Activated CD4-positive, CD25-positive, alpha-beta regulatory T cell treated with anti-CD3 and anti-CD28 coated beads, Interleukin-2, amount 50 U/mL, for 16 hours (primary cell): ENCODE measurements around the gene ASCC3.
"Not testable (repeated sequence)": the region's sequence is repeated elsewhere in the genome, so short reads cannot be mapped to it uniquely, and the experiment has no call there.

Source experiments
- DNase-seq: peaks from one replicate; pipeline ENCODE4 v3.0.0-alpha.2; 2020; ENCODE audit warnings: low read depth, low spot score

ASCC3 gene

DNA sequence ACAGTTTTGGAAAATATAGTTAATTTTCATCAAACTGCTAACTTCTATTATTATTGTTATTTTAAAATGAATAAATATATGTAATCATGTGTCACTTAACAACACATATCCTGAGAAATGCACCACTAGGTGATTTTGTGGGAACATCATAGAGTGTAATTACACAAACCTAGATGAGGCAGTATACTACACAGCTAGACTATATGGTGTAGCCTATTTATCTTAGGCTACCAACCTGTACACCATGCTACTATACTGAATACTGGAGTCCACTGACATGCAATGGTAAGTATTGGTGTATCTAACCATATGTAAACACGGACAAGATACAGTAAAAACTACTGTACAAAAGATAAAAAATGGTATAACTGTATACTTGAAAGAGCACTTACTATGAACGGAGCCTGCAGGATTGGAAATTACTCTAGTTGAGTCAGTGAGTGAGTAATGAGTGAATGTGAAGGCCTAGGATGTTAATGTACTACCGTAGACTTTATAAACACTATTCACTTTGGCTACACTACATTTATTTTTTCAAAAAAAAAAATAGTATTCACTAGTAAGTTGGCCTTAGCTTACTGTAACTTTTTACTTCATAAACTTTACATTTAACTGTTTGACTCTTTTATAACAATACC lies 72.4 kb downstream of the ASCC3 start:
- DNase-seq, result no peak

- DNase-seq, result no peak
Measured at GRCh38 chr6:100806296-100806695, 74.8 kb downstream of the ASCC3 start.

DNA sequence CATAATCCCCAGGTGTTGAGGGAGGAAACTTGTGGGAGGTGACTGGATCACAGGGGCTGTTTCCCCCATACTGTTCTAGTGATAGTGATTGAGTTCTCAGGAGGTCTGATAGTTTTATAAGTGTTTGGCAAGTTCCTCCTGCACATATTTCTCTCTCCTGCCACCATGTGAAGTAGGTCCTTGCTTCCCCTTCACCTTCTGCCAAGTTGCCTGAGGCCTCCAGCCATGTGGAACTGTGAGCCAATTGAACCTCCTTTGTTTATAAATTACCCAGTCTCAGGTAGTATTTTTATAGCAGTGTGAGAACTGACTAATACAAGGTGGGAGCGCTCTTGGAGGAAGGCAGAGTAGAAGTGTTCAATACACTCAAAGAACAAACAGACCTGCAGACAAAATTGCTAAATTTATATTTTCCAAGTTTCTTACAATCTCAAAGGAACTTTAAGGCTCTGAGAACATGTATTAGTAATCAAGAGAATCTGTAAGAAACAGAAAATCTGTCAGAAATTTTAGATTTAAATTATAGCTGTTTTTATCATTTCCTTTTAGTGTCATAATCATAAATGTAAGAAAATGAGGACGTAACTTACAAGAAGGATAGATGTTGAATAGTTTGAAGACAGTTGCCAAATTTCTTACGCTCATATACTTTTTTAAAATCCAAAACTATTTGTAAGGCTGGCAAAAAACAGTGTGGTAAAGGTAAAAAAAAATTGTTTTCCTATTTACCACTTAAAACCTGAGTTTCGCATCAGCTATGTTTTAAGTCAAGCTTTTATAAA lies 77.7 kb downstream of the ASCC3 start:
- no peak for DNase-seq

DNA sequence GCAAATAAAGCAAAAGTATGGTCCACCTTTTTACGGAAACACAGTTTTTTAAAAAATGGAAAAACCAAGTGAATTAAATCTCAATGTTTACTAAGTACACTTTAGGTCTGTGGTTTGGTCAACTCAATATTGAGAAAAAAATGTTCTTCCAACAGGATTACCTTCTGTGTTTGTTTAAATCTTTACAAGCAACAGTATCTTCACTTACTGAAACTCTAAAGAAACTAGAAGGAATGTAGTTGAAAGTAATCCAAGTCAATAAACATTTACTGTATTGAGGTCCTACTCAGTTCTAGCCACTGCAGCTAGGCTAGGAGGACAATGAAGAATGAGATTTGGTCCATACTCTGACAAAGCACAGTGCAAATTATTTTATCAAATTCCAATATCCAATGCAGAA lies 80.1 kb downstream of the ASCC3 start:
- no peak for DNase-seq

DNA sequence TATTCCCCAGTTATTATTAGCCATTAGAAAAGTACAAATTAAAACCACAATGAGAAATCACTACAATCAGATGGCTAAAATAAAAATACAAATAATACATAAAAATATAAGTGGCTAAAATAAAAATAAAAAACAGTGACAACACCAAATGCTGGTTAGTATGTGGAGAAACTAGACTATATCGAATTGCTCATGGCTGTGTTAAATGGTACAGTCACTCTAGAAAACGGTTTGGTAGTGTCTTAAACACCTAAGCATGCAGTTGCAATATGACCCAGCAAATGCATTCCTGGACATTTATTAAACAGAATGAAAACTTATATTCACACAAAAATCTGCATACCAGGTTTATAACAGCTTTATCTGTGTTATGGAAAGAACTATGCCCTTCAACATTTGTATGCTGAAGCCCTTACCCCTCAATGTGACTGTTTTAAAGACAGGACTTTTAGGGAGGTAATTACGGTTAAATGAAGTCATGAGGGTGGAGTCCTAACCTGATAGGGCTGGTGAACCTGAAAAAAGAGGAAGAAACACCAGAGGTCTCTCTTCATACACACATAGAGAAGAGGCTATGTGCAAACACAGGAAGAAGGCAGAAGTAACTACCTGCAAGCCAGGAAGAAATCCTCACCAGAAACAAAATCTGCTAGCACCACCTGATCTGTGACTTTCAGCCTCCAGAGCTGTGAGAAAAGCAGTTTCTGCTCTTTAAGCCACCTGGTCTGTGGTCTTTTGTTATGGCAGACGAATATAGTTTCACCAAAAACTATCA lies 84.9 kb downstream of the ASCC3 start:
- no peak for DNase-seq

GRCh38 chr6:100790084-100790483 lies 91.0 kb downstream of the ASCC3 start:
- DNase-seq, result no peak

- no peak for DNase-seq
Measured at GRCh38 chr6:100785982-100786381, 95.1 kb downstream of the ASCC3 start.

DNA sequence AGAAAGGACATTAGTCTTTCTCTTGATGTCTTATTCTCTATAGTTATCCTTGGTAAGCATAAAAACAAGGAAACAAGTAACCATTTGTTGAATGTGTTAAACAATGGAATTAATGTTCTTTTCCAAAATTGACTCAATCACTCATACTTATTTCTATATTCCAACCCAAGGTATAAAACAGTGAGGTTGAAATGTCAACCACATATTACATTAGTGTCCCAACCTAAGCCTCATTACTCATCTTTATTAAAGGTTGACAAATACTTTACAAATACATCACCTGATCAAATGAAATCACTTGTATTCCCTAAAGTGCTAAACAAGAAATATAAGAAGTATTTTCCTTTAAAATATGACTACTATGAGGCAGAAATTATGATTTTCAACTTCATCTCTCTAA lies 100.5 kb downstream of the ASCC3 start:
- no peak for DNase-seq

DNA sequence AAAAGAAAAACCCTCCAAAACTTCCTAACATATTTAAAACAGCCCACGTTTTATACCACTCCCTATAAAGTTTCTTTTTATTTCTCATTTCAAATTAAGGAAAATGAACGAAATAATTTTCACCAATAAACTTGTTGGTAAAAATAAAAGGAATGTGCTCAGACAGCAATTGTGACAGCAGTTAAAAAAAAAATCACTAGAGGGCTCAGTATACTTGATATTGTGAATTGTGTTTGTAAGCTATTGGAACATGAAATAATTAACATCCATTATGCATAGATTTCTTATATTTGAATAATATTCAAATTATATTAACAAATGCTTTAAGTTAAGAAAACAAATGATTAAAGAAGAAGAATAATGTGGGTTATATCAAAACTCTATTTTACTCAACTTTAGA lies 105.5 kb downstream of the ASCC3 start:
- no peak for DNase-seq

GRCh38 chr6:100774681-100775080 lies 106.4 kb downstream of the ASCC3 start:
- DNase-seq, result no peak

DNA sequence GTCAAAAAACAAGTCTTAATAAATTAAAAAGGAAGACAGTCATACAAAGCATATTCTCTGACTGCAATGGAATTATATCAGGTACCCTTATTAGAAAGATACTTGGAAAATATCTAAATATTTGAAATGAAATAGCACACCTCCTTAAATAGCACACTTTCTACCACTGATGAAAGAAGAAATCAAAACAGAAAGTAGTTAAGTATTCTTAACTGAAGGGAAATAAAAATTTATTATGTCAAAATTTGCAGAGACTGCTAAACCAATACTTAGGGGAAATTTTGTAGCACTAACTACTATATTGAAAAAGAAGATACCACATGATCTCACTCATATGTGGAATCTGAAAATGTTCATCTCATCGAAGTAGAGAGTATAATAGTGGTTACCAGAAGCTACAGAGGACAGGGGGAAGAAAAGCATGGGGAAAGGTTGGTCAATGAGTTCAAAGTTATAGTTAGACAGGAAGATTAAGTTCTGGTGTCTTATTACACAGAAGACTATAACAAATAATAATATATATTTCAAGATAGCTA lies 112.2 kb downstream of the ASCC3 start:
- no peak for DNase-seq

- DNase-seq, result no peak
Measured at GRCh38 chr6:100763617-100764241, 117.4 kb downstream of the ASCC3 start.

DNA sequence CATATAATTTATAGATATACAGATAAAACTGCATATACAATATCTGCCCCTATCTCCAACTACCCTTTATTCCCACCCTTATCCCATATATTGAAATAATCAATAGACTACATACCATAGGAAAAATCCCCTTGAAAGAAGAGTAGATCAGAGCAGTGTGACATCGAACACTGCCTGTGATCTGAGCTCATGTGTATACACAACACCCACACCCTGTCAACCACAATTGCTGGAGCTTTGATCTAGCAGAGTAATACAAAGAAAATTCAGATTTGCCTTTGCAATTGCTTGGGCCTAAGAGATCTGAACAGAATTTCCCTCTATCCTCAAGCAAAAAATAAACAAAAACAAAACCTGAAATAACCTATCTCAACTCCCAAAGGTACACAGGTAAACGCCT lies 119.3 kb downstream of the ASCC3 start:
- no peak for DNase-seq

DNA sequence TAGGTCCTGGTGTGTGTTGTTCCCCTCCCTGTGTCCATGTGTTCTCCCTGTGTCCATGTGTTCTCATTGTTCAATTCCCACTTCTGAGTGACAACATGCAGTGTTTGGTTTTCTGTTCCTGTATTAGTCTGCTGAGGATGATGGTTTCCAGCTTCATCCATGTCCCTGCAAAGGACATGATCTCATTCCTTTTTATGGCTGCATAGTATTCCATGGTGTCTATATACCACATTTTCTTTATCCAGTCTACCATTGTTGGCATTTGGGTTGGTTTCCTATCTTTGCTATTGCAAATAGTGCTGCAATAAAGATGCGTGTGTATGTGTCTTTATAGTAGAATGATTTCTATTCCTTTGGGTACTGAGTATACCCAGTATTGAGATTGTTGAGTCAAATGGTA lies 122.7 kb downstream of the ASCC3 start:
- DNase-seq, result not testable (repeated sequence)

GRCh38 chr6:100753421-100753820 lies 127.7 kb downstream of the ASCC3 start:
- no peak for DNase-seq

- no peak for DNase-seq
Measured at GRCh38 chr6:100751590-100751989, 129.5 kb downstream of the ASCC3 start.

GRCh38 chr6:100745419-100746041 lies 135.6 kb downstream of the ASCC3 start:
- no peak for DNase-seq

DNA sequence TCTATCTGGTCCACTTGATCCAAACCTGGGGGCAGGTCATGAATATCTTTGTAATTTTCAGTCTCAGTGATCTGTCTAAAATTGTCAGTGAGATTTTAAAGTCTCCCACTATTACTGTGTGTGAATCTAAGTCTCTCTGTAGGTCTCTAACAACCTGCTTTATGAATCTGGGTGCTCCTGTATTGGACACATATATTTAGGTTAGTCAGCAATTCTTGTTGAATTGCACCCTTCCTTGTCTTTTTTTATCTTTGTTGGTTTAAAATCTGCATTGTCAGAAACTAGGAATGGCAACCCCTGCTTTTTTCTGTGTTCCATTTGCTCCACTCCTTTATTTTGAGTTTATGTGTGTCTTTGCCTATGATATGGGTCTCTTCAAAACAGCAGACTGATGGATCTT lies 140.7 kb downstream of the ASCC3 start:
- DNase-seq, result no peak

DNA sequence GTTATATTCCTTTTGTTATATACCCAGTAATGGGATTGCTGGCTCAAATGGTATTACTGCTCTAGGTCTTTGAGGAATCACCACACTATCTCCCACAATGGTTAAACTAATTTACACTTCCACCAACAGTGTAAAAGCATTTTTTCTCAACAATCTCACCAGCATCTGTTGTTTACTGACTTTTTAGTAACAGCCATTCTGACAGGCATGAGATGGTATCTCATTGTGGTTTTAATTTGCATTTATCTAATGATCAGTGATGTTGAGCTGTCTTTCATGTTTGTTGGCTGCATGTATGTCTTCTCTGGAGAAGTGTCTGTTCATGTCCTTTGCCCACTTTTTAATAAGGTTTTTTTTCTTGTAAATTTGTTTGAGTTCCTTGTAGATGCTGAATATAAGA lies 143.4 kb downstream of the ASCC3 start:
- DNase-seq, result not testable (repeated sequence)

GRCh38 chr6:100731411-100731810 lies 149.7 kb downstream of the ASCC3 start:
- no peak for DNase-seq
